NT2/D1 (cell line): ENCODE results near the gene NHERF2.

Experiments used
- DNase-seq: peaks from one replicate; pipeline ENCODE4 v3.0.0-alpha.2; 2011; ENCODE audit warnings: low read depth, low spot score
- H3K27me3 ChIP-seq: 2 replicates; pipeline ENCODE4 v1.6.0; 2011; ENCODE audit warnings: mild to moderate bottlenecking; ENCODE audit not compliant: insufficient read length, insufficient read depth
- H3K36me3 ChIP-seq: 2 replicates; pipeline ENCODE4 v1.6.1; 2011; ENCODE audit warnings: mild to moderate bottlenecking, low read length, mixed read lengths; ENCODE audit not compliant: insufficient read depth, insufficient read length
- H3K4me1 ChIP-seq: 2 replicates; pipeline ENCODE4 v1.5.1; 2011; ENCODE audit not compliant: insufficient read depth, insufficient read length
- H3K4me3 ChIP-seq: 2 replicates; pipeline ENCODE4 v1.5.1; 2011; ENCODE audit warnings: low read depth; ENCODE audit not compliant: insufficient read length
- H3K9ac ChIP-seq: 2 replicates; pipeline ENCODE4 v1.6.0; 2011; ENCODE audit warnings: low read depth; ENCODE audit not compliant: insufficient read length
- H3K9me3 ChIP-seq: 2 replicates; pipeline ENCODE4 v1.5.1; 2011; ENCODE audit warnings: mild to moderate bottlenecking, low read length; ENCODE audit not compliant: insufficient read depth
- SUZ12 ChIP-seq: IDR thresholded peaks from 2 replicates; pipeline ENCODE4 v1.6.1; 2011; ENCODE audit not compliant: insufficient read length, insufficient read depth; ENCODE audit errors: extremely low read depth
- YY1 ChIP-seq: IDR thresholded peaks from 2 replicates; pipeline ENCODE4 v1.6.1; 2011; ENCODE audit not compliant: insufficient read length, insufficient read depth
- ZNF274 ChIP-seq: IDR thresholded peaks from 2 replicates; pipeline ENCODE4 v1.6.1; 2011; ENCODE audit warnings: mild to moderate bottlenecking, low read depth, low read length

Gene NHERF2

GRCh38 chr16:2064368-2064945 lies 37.8 kb downstream of the NHERF2 start:
- DNase-seq, result no peak
- Histone ChIP-seq H3K4me1 (peaks cover 2% of the 10 kb centered on the region), H3K36me3 (peaks cover 82% of the 10 kb centered on the region), H3K27me3 (no peaks in the 10 kb centered on the region), H3K9ac (no peak overlapping the region), H3K4me3 (no peak overlapping the region), H3K9me3 (no peaks in the 10 kb centered on the region)
- TF ChIP-seq YY1, result no peak
- TF ChIP-seq SUZ12, result no peak
- TF ChIP-seq ZNF274, result no peak

- Histone ChIP-seq H3K27me3 (no peaks in the 10 kb centered on the region), H3K4me1 (no peaks in the 10 kb centered on the region), H3K9ac (no peak overlapping the region), H3K9me3 (no peaks in the 10 kb centered on the region), H3K4me3 (no peak overlapping the region), H3K36me3 (peaks cover 82% of the 10 kb centered on the region)
- TF ChIP-seq ZNF274 (no peak), SUZ12 (no peak), YY1 (no peak)
- no peak for DNase-seq
Measured at GRCh38 chr16:2066139-2066538, 39.4 kb downstream of the NHERF2 start.

- no peak overlapping the region for H3K9ac ChIP-seq
- no peak for TF ChIP-seq YY1
- no peak for TF ChIP-seq SUZ12
- TF ChIP-seq ZNF274, result no peak
- DNase-seq, result no peak
- H3K36me3 ChIP-seq, result peaks cover 85% of the 10 kb centered on the region
- H3K9me3 ChIP-seq, result no peaks in the 10 kb centered on the region
- H3K4me3 ChIP-seq, result no peak overlapping the region
- no peaks in the 10 kb centered on the region for H3K27me3 ChIP-seq
- no peaks in the 10 kb centered on the region for H3K4me1 ChIP-seq
Measured at GRCh38 chr16:2070576-2071453, 44.1 kb downstream of the NHERF2 start.

DNA sequence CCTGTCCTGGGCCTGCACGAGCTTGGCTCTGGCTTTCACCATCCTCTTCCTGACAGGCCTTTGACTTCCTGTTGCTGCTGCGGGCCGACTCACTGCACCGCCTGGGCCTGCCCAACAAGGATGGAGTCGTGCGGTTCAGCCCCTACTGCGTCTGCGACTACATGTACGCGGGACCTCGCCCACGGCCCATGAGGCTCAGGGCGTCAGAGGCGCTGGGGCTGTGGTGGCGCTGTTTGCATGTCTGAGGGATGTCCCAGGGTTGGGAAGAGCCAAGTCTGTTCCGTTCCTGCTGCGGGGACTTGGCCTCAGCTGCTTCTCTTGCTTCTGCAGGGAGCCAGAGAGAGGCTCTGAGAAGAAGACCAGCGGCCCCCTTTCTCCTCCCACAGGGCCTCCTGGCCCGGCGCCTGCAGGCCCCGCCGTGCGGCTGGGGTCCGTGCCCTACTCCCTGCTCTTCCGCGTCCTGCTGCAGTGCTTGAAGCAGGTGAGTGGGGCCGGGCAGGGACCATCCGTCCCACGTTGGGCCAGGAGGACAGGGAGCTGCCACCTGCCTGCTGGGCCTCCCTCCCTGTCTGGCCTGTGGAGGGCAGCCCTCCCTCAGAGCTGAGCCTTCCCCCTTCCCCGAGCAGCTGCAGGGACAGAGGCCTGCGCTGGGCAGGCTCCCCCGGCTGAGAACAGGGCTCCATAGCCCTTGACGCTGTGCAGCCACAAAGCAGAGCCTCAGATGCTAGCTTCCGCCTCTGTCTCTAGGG lies 44.9 kb downstream of the NHERF2 start:
- TF ChIP-seq ZNF274, result no peak
- no peak overlapping the region for H3K9ac ChIP-seq
- H3K27me3 ChIP-seq, result no peaks in the 10 kb centered on the region
- H3K4me1 ChIP-seq, result no peaks in the 10 kb centered on the region
- no peaks in the 10 kb centered on the region for H3K9me3 ChIP-seq
- no peak overlapping the region for H3K4me3 ChIP-seq
- DNase-seq, result no peak
- peaks cover 86% of the 10 kb centered on the region for H3K36me3 ChIP-seq

DNA sequence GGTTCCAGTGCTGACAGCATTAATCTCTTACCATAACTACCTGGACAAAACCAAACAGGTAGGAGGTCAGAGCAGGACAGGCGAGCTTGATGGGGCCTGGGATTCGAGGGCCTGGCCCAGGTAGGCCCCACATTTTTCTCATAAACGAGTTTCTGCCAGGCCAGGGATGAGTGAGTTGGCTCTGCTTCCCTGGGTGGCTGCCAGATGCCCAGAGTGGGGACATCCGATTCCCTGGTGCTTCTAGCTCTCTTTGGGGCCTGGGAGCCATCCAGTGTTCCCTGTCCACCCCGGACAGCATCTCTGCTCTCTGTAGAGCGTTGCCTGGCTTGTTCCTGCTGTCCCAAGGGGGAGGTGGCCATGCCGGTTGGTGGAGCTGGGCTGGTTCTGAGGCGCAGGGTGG lies 46.2 kb downstream of the NHERF2 start:
- no peaks in the 10 kb centered on the region for H3K27me3 ChIP-seq
- no peak for DNase-seq
- H3K36me3 ChIP-seq, result peaks cover 87% of the 10 kb centered on the region
- no peaks in the 10 kb centered on the region for H3K4me1 ChIP-seq
- TF ChIP-seq YY1, result no peak
- TF ChIP-seq SUZ12, result no peak
- TF ChIP-seq ZNF274, result no peak
- no peak overlapping the region for H3K9ac ChIP-seq
- H3K9me3 ChIP-seq, result no peaks in the 10 kb centered on the region
- no peak overlapping the region for H3K4me3 ChIP-seq

DNA sequence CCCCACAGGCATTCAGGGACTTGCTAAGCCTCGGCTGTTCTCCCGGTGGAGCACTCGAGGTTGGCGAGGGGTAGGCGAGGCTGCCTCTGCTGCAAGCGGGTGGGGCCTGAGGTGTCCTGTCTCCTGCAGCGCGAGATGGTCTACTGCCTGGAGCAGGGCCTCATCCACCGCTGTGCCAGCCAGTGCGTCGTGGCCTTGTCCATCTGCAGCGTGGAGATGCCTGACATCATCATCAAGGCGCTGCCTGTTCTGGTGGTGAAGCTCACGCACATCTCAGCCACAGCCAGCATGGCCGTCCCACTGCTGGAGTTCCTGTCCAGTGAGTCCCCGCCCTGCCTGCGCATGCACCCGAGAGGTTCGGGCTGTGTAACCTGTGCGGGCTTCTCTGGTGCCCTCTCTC lies 47.4 kb downstream of the NHERF2 start:
- peaks cover 89% of the 10 kb centered on the region for H3K36me3 ChIP-seq
- no peak overlapping the region for H3K9ac ChIP-seq
- no peaks in the 10 kb centered on the region for H3K9me3 ChIP-seq
- DNase-seq, result no peak
- TF ChIP-seq ZNF274, result no peak
- no peak for TF ChIP-seq SUZ12
- TF ChIP-seq YY1, result no peak
- no peaks in the 10 kb centered on the region for H3K27me3 ChIP-seq
- peaks cover 2% of the 10 kb centered on the region for H3K4me1 ChIP-seq
- no peak overlapping the region for H3K4me3 ChIP-seq

DNA sequence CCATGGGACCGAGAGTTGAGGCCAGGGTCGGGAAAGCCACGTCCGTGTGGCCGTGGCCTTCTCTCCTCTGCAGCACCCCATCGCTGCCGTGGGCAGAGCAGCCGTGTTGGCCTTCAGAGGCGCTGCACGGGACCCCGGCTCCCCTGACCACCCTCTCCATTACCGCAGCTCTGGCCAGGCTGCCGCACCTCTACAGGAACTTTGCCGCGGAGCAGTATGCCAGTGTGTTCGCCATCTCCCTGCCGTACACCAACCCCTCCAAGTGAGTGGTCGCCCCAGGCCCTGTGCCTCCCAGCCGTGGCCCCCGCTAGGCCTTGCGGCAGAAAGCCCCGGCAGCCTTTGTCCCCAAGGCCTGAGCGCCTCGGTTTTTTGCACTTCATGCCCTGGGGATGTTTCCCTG lies 48.9 kb downstream of the NHERF2 start:
- H3K4me3 ChIP-seq, result no peak overlapping the region
- H3K4me1 ChIP-seq, result peaks cover 2% of the 10 kb centered on the region
- peaks cover 92% of the 10 kb centered on the region for H3K36me3 ChIP-seq
- no peaks in the 10 kb centered on the region for H3K9me3 ChIP-seq
- TF ChIP-seq SUZ12, result no peak
- no peak for TF ChIP-seq YY1
- DNase-seq, result no peak
- no peak overlapping the region for H3K9ac ChIP-seq
- no peaks in the 10 kb centered on the region for H3K27me3 ChIP-seq
